ENCODE results near the gene ELFN1.

ELFN1 gene

DNA sequence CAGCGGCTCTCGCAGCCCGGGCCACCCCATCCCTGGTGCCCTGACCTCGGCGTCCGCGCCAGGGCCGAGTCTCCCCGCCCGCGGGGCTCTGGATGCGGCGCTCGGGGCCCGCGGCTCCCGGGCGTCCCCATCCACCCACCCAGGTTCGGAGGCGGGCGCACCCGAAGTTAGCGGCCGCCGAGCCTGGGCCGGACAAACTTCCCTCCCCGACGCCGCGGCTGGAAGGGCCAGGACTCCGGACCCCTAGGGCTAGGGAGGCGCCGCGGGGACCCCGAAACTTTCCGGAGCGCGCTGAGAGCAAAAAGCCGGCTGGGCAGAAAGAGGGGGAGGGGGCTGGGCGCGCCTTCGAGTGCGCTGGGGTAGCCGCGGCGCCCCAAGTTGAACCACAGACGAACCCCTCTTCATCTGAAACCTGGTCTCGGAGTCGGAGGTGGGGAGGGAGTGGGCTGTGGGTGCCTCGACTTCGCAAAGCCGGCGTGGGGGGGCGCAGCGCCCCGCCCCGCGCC lies 3.7 kb upstream of the ELFN1 start:
- Histone ChIP-seq H3K79me2 (ENCODE audit: insufficient read depth, low read length) (no peaks in the 10 kb centered on the region), H3K27me3 (ENCODE audit: low read length) (no peaks in the 10 kb centered on the region), H3K9me2 (replicated peaks; ENCODE audit: insufficient read depth, low read length) (no peaks in the 10 kb centered on the region), H2AFZ (ENCODE audit: low read depth, low read length, severe bottlenecking) (no peak overlapping the region), H3F3A (ENCODE audit: insufficient read depth) (no peaks in the 10 kb centered on the region), H3K9ac (ENCODE audit: low read length) (no peak overlapping the region), H3K27ac (ENCODE audit: low read depth, low read length) (no peak overlapping the region), H4K20me1 (ENCODE audit: low read depth, low read length) (no peaks in the 10 kb centered on the region), H3K36me3 (ENCODE audit: low read length) (no peaks in the 10 kb centered on the region), H3K4me2 (ENCODE audit: low read depth, low read length, poor library complexity, severe bottlenecking) (no peak overlapping the region), H3K9me3 (ENCODE audit: insufficient read depth, low read length) (no peaks in the 10 kb centered on the region), H3K4me3 (ENCODE audit: insufficient read depth, low read length, poor library complexity, severe bottlenecking) (no peak overlapping the region)
- TF ChIP-seq EZH2phosphoT487 (conservative IDR thresholded peaks at IDR 0.05; ENCODE audit: low read length): no peak
- TF ChIP-seq, protein P1, sequence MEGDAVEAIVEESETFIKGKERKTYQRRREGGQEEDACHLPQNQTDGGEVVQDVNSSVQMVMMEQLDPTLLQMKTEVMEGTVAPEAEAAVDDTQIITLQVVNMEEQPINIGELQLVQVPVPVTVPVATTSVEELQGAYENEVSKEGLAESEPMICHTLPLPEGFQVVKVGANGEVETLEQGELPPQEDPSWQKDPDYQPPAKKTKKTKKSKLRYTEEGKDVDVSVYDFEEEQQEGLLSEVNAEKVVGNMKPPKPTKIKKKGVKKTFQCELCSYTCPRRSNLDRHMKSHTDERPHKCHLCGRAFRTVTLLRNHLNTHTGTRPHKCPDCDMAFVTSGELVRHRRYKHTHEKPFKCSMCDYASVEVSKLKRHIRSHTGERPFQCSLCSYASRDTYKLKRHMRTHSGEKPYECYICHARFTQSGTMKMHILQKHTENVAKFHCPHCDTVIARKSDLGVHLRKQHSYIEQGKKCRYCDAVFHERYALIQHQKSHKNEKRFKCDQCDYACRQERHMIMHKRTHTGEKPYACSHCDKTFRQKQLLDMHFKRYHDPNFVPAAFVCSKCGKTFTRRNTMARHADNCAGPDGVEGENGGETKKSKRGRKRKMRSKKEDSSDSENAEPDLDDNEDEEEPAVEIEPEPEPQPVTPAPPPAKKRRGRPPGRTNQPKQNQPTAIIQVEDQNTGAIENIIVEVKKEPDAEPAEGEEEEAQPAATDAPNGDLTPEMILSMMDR (IDR thresholded peaks at IDR 0.05; ENCODE audit: insufficient read depth, low read length, poor library complexity, severe bottlenecking): no peak

DNA sequence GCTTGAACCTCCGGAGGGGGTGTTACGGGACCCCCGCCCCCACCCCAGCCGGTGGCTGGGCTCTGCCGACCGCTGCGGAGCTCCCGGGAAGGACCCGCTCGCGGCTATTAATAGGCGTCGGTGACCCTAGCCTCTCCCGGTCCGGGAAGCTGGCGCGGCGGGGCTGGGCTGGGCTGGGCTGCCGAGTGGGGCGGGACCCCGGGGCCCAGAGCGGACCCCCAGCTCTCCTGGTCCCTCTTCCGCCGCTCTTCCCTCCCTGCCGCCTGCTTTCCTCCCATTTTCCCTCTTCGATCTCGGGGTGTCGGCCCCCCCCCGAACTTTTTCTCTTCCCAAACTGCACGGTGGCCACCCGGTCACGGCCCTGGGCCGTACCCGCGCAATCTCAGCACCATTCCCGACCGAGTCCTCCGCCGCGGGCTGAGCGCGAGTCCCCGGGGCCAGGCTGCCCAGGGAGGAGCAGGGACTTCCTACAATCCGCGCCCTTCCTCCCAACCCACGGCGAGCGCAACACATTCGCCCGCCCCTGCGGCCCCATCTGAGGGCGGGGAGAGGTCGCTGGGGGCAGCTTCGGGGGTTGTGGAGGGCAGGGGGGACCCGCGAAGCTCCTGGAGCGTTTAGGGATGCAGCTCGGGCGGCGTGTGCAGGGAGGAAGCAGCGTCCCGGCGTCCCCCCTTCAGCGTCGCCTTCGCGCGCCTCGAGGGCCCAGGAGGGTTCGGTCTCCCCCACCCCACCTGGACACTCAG lies 3.1 kb upstream of the ELFN1 start:
- H3K9ac ChIP-seq (ENCODE audit: low read length): no peak overlapping the region
- no peak overlapping the region for H3K4me3 ChIP-seq (ENCODE audit: insufficient read depth, low read length, poor library complexity, severe bottlenecking)
- no peaks in the 10 kb centered on the region for H4K20me1 ChIP-seq (ENCODE audit: low read depth, low read length)
- H3K79me2 ChIP-seq (ENCODE audit: insufficient read depth, low read length): no peaks in the 10 kb centered on the region
- H2AFZ ChIP-seq (ENCODE audit: low read depth, low read length, severe bottlenecking): no peak overlapping the region
- H3K4me2 ChIP-seq (ENCODE audit: low read depth, low read length, poor library complexity, severe bottlenecking): no peak overlapping the region
- H3K27me3 ChIP-seq (ENCODE audit: low read length): no peaks in the 10 kb centered on the region
- H3K9me3 ChIP-seq (ENCODE audit: insufficient read depth, low read length): no peaks in the 10 kb centered on the region
- H3F3A ChIP-seq (ENCODE audit: insufficient read depth): no peaks in the 10 kb centered on the region
- no peaks in the 10 kb centered on the region for H3K36me3 ChIP-seq (ENCODE audit: low read length)
- no peaks in the 10 kb centered on the region for H3K9me2 ChIP-seq (replicated peaks; ENCODE audit: insufficient read depth, low read length)
- no peak overlapping the region for H3K27ac ChIP-seq (ENCODE audit: low read depth, low read length)
- TF ChIP-seq, protein P1 (IDR thresholded peaks at IDR 0.05; ENCODE audit: insufficient read depth, low read length, poor library complexity, severe bottlenecking): no peak
- TF ChIP-seq EZH2phosphoT487 (conservative IDR thresholded peaks at IDR 0.05; ENCODE audit: low read length): no peak

DNA sequence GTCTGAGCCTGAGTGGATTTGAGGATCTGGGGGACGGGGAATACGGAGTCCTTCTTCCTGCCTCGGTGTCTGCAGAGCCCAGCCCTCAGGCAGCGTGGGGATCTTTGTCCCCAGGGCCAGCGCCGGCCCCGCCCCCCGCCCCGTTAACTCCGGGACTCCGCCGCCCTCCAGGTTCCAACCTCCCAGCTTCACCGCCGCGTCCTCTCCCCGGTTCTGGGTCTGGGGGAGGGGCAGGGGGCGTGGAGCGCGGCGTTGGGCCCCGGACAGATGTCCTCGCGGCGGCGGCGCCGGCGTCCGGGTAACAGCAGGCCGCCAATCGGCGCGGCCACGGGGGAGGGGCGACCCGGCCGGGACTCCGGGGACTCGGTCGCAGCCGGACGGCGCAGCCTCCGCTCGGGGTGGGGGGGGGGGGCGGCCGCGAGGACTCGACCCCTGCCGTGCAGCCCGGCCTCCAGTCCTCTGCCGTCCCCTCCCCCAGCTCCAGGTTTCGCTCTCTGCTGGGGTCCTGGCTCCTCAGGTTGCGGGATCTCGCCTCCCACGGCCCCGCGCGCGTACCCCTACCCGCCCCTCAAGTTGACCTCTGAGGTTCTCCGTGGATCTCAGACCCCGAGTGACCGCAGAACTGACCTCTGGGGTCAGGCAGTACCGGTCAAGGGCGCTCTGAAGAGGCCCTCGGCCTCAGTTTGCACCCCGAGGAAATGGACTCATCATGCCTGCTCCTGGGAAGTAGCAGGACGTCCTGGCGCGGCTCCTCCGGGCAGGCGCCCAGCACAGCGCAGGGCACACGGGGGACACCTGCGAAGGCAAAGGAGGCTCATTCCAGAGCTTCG lies 2.3 kb upstream of the ELFN1 start:
- H3K79me2 ChIP-seq (ENCODE audit: insufficient read depth, low read length): no peaks in the 10 kb centered on the region
- H3K27me3 ChIP-seq (ENCODE audit: low read length): no peaks in the 10 kb centered on the region
- no peaks in the 10 kb centered on the region for H3F3A ChIP-seq (ENCODE audit: insufficient read depth)
- TF ChIP-seq, protein P1 (IDR thresholded peaks at IDR 0.05; ENCODE audit: insufficient read depth, low read length, poor library complexity, severe bottlenecking): no peak
- TF ChIP-seq EZH2phosphoT487 (conservative IDR thresholded peaks at IDR 0.05; ENCODE audit: low read length): no peak
- no peak overlapping the region for H3K4me3 ChIP-seq (ENCODE audit: insufficient read depth, low read length, poor library complexity, severe bottlenecking)
- H4K20me1 ChIP-seq (ENCODE audit: low read depth, low read length): no peaks in the 10 kb centered on the region
- H3K36me3 ChIP-seq (ENCODE audit: low read length): no peaks in the 10 kb centered on the region
- no peak overlapping the region for H3K9ac ChIP-seq (ENCODE audit: low read length)
- H2AFZ ChIP-seq (ENCODE audit: low read depth, low read length, severe bottlenecking): no peak overlapping the region
- no peak overlapping the region for H3K4me2 ChIP-seq (ENCODE audit: low read depth, low read length, poor library complexity, severe bottlenecking)
- H3K9me2 ChIP-seq (replicated peaks; ENCODE audit: insufficient read depth, low read length): no peaks in the 10 kb centered on the region
- H3K9me3 ChIP-seq (ENCODE audit: insufficient read depth, low read length): no peaks in the 10 kb centered on the region
- H3K27ac ChIP-seq (ENCODE audit: low read depth, low read length): no peak overlapping the region
